UCSD-AML1 (cell line): ENCODE data around the gene ARHGEF1.
"Not testable (repeated sequence)": the region's sequence is repeated elsewhere in the genome, so short reads cannot be mapped to it uniquely, and the experiment has no call there.

Experiments used
- DNase-seq: peaks from one replicate; lab custom pipeline; 2025; ENCODE audit not compliant: unreplicated experiment; lab: John Stamatoyannopoulos, UW

The ARHGEF1 gene

DNA sequence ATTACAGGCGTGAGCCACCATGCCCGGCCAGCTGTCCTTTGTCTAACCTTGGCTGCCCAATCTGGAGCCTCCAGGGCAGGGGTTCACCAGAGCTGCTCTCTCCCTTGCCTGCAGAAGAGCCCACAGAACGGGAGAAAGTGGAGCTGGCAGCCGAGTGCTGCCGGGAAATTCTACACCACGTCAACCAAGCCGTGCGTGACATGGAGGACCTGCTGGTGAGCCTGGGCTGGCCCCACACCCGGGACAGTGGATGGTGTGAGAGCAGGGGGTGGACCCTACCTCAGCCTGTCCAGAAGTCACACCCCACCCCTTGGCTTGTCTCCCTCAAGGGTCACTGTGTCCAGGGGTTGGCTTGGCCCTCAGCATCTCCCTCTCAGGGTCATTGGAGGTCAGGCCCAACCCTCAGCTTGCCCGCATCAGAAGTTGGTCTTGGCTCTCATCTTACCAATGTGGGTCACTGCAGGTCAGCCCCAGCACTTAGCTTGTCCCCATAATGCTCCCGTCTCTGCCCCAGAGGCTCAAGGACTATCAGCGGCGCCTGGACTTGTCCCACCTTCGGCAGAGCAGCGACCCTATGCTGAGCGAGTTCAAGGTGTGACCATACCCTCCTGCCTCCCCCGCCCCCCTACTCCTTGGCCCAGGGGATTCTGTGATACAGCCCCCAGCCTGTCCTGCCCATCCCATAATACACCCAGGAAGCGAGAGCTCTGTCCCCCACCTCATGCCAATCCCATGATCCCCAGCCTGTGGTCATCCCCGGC, 20.4 kb downstream of the ARHGEF1 start:
- DNase-seq, result no peak

DNA sequence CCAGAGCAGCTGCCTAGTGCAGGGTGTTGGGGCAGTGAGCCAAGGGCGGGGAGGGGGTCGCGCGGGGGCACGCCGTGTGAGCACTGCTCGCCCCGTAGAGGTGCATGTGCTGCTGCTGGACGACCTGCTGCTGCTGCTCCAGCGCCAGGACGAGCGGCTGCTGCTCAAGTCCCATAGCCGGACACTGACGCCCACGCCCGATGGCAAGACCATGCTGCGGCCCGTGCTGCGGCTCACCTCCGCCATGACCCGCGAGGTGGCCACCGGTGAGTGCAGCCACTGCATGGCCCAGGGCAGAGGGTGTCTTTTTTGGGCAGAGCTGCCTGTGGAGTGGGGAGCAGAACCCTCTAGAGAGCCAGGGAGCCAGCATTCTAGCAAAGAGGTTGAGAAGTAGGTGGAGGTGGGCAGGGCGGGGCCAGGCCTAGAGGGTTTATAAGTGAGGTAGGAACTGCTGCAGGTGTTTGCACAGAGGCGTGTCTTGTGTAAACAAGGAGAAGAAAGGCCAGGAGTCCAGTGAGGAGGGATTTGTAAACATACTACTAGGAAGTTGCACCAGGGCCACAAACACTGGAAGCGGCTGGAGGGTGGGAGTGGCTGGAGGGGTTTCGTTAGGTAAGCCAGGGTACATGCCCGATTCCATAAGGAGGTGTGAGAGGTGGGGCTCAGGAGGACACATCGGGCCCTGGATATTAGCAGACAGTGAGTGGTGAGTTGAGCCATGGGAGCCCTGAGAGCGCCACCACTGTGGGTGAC, 21.3 kb downstream of the ARHGEF1 start:
- no peak for DNase-seq

- DNase-seq, result no peak
These were observed 22.5 kb downstream of the ARHGEF1 start for GRCh38 chr19:41905273-41906002.

DNA sequence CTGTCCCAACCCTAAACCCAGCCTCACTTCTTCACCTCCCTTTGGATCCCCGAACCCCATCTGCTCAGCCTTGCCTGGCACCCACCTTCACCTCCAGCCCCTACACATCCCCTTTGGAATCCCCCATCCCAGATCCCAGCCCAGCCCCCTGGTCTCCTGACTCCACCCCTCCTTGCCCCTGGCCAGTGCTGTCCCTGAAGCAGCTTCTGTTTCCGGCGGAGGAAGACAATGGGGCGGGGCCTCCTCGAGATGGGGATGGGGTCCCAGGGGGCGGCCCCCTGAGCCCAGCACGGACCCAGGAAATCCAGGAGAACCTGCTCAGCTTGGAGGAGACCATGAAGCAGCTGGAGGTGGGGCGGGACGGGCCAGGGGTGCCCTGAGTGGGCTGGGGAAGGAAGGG, 23.3 kb downstream of the ARHGEF1 start:
- DNase-seq, result no peak

- no peak for DNase-seq
These were observed 24.1 kb downstream of the ARHGEF1 start for GRCh38 chr19:41906916-41907680.

GRCh38 chr19:41907994-41908615, 25.1 kb downstream of the ARHGEF1 start:
- DNase-seq, result no peak

- DNase-seq, result no peak
These were observed 25.9 kb downstream of the ARHGEF1 start for GRCh38 chr19:41908724-41909464.

- no peak for DNase-seq
These were observed 26.7 kb downstream of the ARHGEF1 start for GRCh38 chr19:41909706-41910105.

DNA sequence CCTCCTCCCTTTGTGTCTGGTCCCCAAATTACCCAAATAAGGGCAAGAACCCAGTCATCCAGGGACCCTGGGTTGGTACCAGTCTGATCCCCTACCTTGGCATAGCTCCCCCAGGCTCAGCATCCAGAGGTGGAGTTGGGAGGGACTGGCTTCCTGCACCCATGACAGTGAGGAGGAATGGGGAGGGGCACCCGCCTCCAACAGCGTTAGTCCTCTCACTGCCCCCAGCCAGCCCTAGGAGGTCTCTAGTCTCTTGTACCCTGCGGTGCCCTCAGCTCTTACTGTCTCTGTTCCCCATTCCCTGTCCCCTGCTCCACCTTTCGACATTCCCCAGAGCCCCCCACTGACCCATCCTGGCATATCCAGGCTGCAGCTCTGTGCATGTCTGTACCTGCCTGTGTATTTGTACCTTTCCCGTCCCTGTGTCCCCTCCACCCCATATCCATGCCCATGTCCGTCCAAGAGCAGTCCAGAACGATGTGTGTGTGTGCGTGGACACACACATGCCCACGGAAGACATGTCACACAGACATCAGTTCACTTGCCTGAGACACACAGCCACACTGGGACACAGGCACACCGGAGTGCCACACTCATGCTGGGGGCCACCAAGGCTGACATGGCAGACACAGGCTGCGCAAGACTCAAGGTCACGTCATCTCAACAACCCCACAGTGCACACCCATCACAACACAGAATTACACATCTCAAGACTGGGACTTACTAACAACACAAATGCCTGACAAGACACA, 27.4 kb downstream of the ARHGEF1 start:
- DNase-seq, result no peak

- DNase-seq, result no peak
These were observed 28.3 kb downstream of the ARHGEF1 start for GRCh38 chr19:41910992-41911888.

DNA sequence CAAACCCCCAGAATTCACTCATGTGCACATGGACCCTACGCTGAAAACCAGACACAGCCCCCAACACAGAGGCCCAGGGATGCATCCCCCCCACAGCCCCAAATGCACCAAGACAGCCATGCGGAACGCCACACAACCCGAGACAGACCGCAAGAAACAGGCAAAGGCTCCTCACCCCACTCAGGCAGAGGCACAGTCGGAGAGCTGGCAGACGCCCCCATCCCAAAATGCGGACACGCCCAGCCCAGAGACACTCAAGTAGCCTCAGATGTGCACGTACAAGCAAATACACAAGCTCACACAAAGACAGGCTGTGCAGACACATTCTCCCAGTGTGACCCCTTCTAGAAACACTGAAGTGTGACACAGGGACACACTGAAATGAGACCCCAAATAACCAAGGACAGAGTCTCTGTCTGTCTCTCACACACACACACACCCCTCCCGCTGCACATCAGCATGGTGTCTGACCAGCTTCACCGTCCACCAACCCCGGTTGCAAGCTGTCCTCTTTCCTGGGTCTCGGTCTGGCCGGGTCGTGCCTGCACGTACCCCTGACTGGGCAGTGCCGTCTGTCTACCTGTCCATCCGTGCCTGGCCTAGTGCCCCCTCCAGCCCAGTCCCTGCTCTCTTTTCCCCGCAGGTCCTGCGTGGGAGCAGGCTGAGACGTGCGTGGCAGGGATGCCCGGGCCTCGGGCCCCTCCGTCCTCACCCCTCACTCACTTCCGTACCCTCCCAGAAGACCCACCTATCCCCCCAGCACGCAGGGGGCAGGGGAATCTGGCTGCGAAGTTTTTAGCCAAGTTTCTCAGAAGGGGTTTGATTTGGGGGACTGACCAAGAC, 29.1 kb downstream of the ARHGEF1 start:
- no peak for DNase-seq

DNA sequence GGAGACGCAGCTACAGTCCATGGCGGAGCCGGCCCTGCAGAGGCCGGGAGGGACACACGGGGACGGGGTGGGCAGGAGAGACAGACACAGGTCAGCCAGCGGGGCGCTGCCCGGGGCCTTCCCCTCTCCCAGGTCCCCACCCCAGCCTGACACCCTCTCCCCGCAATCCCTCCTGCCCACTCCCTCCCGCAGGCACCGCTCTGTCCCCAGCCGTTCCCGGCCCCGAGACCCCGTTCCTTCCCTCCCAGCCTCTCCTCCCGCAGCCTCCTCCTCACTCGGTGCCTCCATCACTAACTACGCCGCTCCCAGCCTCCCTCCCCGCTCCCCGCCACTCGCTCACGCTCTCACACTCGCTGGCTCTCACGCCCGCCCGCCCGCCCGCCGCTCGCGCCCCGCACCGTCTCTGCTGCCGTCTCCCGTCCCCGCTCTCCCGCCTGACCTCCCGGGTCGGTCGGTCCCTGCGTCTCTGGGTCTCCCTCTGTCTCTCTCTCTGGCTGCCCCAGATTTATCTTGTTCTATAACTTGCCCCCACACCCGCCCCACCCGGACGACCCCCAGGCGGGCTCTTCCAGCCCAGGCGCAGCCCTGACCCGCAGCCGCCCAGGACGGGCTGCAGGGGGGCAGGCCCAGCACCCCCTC, 30.0 kb downstream of the ARHGEF1 start:
- no peak for DNase-seq

- no peak for DNase-seq
These were observed 30.8 kb downstream of the ARHGEF1 start for GRCh38 chr19:41913538-41914423.

DNA sequence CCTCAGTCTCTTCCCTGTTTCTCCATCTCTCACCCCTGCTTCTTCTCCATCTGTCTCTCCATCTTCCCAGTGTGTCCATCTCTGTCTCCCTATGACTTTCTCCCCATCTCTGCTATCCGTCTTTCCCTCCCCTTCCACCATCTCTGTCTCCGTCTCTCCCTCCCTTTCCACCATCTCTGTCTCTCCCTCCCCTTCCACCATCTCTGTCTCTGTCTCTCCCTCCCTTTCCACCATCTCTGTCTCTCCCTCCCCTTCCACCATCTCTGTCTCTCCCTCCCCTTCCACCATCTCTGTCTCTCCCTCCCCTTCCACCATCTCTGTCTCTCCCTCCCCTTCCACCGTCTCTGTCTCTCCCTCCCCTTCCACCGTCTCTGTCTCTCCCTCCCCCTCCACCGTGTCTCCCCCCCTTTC, 31.4 kb downstream of the ARHGEF1 start:
- DNase-seq, result not testable (repeated sequence)

DNA sequence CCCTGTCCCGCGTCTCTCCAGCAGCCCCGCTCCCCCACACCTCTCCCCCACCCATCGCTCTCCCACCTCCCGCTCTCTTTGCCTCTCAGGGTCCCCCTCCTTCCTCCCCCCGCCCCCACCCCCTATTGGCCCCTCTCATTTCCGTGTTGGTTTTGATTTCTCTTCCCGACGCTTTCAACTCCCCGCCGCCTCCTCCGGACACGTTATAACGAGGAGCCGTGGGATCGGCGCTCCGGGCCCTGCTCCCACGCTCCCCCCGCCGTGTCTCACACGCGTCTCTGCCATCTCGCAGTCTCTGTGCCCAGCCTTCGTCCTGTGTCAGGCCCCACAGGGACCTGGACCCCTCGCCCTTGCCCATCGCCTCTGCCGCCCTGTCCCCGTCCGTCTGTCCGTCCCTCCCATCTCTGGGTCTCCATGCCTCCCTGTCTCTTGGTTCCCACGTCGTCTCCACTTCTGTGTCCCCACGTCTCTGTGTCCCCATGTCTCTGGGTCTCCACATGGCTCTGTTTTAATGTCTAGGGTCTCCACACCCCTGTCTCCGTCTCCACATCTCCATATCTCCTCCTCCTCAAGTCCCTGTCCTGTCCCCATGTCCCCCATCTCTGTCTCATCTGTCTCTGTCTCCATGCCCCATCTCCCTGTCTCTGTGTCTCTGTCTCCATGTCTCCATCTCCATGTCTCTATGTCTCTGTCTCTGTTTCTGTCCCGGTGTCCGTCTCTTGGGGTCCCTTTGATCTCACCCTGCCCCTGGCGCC, 32.2 kb downstream of the ARHGEF1 start:
- no peak for DNase-seq
